Fibroblast of villous mesenchyme (primary cell): ENCODE data around the gene RALBP1. TPM values are rescaled to one million over a fixed set of nuclear protein-coding genes. Genes with fewer than 3 reads are reported as not detected.
"Not testable (repeated sequence)": the region's sequence is repeated elsewhere in the genome, so short reads cannot be mapped to it uniquely, and the experiment has no call there.

Experiments used
- DNase-seq: peaks from one replicate; pipeline ENCODE4 v3.0.0-alpha.2; 2010; ENCODE audit warnings: low read depth
- H3K4me3 ChIP-seq: 2 replicates; pipeline ENCODE4 v1.5.1; 2011; ENCODE audit warnings: low read depth, mild to moderate bottlenecking, low read length
- CTCF ChIP-seq: IDR thresholded peaks from 2 replicates; pipeline ENCODE4 v1.5.1; 2012; ENCODE audit warnings: low read depth, mild to moderate bottlenecking, low read length; ENCODE audit not compliant: insufficient read depth
- total RNA-seq: library from RNA; depleted of rRNA; stranded (reverse); fragments of >200 nt; gene quantifications from 2 replicates; pipeline ENCODE4 v1.2.3, GENCODE V29; 2012

Gene RALBP1
- total RNA-seq, 1 donor, result 76.4 TPM

- DNase-seq, result no peak
- TF ChIP-seq CTCF, result no peak
- no peak overlapping the region for H3K4me3 ChIP-seq
Observed at GRCh38 chr18:9444549-9444948, 30.8 kb upstream of the RALBP1 start.

- no peak overlapping the region for H3K4me3 ChIP-seq
- TF ChIP-seq CTCF, result no peak
- DNase-seq, result peak; percentile 56
Observed at GRCh38 chr18:9446839-9447238, 28.5 kb upstream of the RALBP1 start.

GRCh38 chr18:9447334-9447733 lies 28.0 kb upstream of the RALBP1 start:
- DNase-seq, result no peak
- no peak for TF ChIP-seq CTCF
- H3K4me3 ChIP-seq, result no peak overlapping the region

- TF ChIP-seq CTCF, result no peak
- DNase-seq, result peak; percentile 60
- no peak overlapping the region for H3K4me3 ChIP-seq
Observed at GRCh38 chr18:9449600-9450414, 25.5 kb upstream of the RALBP1 start.

- H3K4me3 ChIP-seq, DNase-seq: not testable (repeated sequence)
Observed at GRCh38 chr18:9450920-9451319, 24.4 kb upstream of the RALBP1 start.

- DNase-seq, result no peak
- TF ChIP-seq CTCF, result no peak
- H3K4me3 ChIP-seq, result no peak overlapping the region
Observed at GRCh38 chr18:9453283-9453682, 22.0 kb upstream of the RALBP1 start.

GRCh38 chr18:9454061-9454703 lies 21.1 kb upstream of the RALBP1 start:
- TF ChIP-seq CTCF, result no peak
- DNase-seq, result no peak
- H3K4me3 ChIP-seq, result no peak overlapping the region
